Gastrocnemius medialis (tissue), 4 donors: ENCODE measurements around the gene STX8. TPM values are rescaled to one million over a fixed set of nuclear protein-coding genes. Genes with fewer than 3 reads are reported as not detected.
A peak's percentile ranks its signal among the peaks of the same experiment; 100 is the strongest.

ENCODE experiments used
- ATAC-seq, 2 donors: fragments of 150-250 bp; one replicate each; pipeline ENCODE4 v1.9.1; 2016
- DNase-seq, 2 donors: peaks; one replicate each; pipeline ENCODE4 v3.0.0-alpha.2; 2019
- H3K27ac ChIP-seq, 4 donors: fragments of 200-600 bp; sonication (generic); 1 replicate in 1 of 4; 2 replicates in 3 of 4; pipeline ENCODE4 v1.5.1; 2016 to 2018; ENCODE audit warnings: mild to moderate bottlenecking in 2 of 4, moderate library complexity in 1 of 4
- H3K27me3 ChIP-seq, 3 donors: fragments of 200-600 bp; sonication (generic) in 2 of 3; 1 replicate in 1 of 3; 2 replicates in 2 of 3; pipeline versions ENCODE4 v1.5.1 to v1.6.0; 2016 to 2019; ENCODE audit warnings: mild to moderate bottlenecking in 1 of 3, moderate library complexity in 1 of 3
- H3K36me3 ChIP-seq, 2 donors: fragments of 200-600 bp; sonication (generic) in 1 of 2; one replicate each; pipeline ENCODE4 v1.5.1; 2017 to 2018
- H3K4me1 ChIP-seq, 2 donors: fragments of 200-600 bp; sonication (generic) in 1 of 2; one replicate each; pipeline ENCODE4 v1.5.1; 2016 to 2017; ENCODE audit warnings: mild to moderate bottlenecking in 2 of 2
- H3K4me3 ChIP-seq, 4 donors: fragments of 200-600 bp; sonication (generic) in 3 of 4; 1 replicate in 1 of 4; 2 replicates in 3 of 4; pipeline ENCODE4 v1.5.1; 2016 to 2019; ENCODE audit warnings: mild to moderate bottlenecking in 2 of 4
- H3K9me3 ChIP-seq, 3 donors: fragments of 200-600 bp; sonication (generic) in 2 of 3; 1 replicate in 1 of 3; 2 replicates in 2 of 3; pipeline ENCODE4 v1.5.1; 2016 to 2019
- POLR2A ChIP-seq, 2 donors: fragments of 450-650 bp; IDR thresholded peaks; one replicate each; pipeline ENCODE4 v1.6.1; 2017; ENCODE audit warnings: antibody characterized with exemption in 2 of 2, mild to moderate bottlenecking in 2 of 2, moderate library complexity in 2 of 2
- in situ Hi-C, 4 donors: fragments of 200-750 bp; cut with MboI; loops; one replicate each; pipeline versions ENCODE4 v1.15.0 to v1.8.0; 2017; ENCODE audit warnings: low sequenced_read_pairs in 4 of 4
- intact Hi-C: fragments of 100-400 bp; cut with DNase I; formaldehyde crosslinking; loops from one replicate; pipeline ENCODE4 v1.15.1; 2023; ENCODE audit warnings: low total_unique reads
- total RNA-seq, 4 donors: library from RNA; depleted of rRNA; stranded (reverse); fragments of >200 nt; gene quantifications; one replicate each; pipeline versions ENCODE4 v1.1.0 to v1.2.3, GENCODE V29; 2016
- TF ChIP-seq, protein P1 (sequence below), 5 experiments: fragments of 450-650 bp in 3 of 5; fragments of 200-600 bp in 2 of 5; sonication (generic) in 2 of 5; IDR thresholded peaks in 4 of 5; conservative IDR thresholded peaks in 1 of 5; 1 replicate in 4 of 5; 2 replicates in 1 of 5; pipeline ENCODE4 v1.5.1; 2016 to 2019; ENCODE audit warnings: antibody characterized with exemption in 5 of 5, mild to moderate bottlenecking in 3 of 5, moderate library complexity in 3 of 5

The STX8 gene
- total RNA-seq, 4 donors from 2014 or later, result 39.1 to 67.7 (median 58.2) TPM

DNA sequence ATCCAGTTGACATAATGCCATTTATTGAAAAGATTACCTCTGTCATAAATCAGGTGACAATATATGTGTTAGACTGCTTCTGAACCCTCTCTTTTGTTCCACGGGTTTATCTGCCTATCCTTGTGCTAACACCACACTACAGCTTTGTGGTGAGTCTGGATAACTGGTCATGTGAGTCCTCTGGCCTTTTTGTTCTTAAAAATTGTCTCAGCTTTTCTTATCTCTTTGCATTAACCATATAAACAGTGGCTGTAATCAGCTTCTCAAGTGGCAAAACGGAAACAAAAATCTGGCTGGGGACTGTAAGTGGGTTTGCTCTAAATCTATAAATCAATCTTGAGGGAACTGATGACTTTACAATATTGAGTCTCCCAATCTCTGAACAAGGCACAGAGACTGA is 44.6 kb downstream of the STX8 start:
- DNase-seq, result no peak
- ATAC-seq, result no peak
- intact Hi-C loops (no loop called here), in situ Hi-C loops (loop anchor here in 3 of 4 donors (10.0 to 25.0 kb wide), 3 partner anchors 64 to 544 kb away; no protein-coding TSS in a partner anchor)
- no peaks in the 10 kb centered on the region for H3K4me1 ChIP-seq
- TF ChIP-seq, protein P1, sequence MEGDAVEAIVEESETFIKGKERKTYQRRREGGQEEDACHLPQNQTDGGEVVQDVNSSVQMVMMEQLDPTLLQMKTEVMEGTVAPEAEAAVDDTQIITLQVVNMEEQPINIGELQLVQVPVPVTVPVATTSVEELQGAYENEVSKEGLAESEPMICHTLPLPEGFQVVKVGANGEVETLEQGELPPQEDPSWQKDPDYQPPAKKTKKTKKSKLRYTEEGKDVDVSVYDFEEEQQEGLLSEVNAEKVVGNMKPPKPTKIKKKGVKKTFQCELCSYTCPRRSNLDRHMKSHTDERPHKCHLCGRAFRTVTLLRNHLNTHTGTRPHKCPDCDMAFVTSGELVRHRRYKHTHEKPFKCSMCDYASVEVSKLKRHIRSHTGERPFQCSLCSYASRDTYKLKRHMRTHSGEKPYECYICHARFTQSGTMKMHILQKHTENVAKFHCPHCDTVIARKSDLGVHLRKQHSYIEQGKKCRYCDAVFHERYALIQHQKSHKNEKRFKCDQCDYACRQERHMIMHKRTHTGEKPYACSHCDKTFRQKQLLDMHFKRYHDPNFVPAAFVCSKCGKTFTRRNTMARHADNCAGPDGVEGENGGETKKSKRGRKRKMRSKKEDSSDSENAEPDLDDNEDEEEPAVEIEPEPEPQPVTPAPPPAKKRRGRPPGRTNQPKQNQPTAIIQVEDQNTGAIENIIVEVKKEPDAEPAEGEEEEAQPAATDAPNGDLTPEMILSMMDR (IDR thresholded peaks at IDR 0.05 in 4 of 5, conservative IDR thresholded peaks at IDR 0.05 in 1 of 5), result no peak
- no peak for TF ChIP-seq POLR2A (IDR thresholded peaks at IDR 0.05)
- no peak overlapping the region for H3K27ac ChIP-seq
- no peaks in the 10 kb centered on the region for H3K36me3 ChIP-seq
- no peaks in the 10 kb centered on the region for H3K27me3 ChIP-seq
- H3K9me3 ChIP-seq, result no peaks in the 10 kb centered on the region
- no peak overlapping the region for H3K4me3 ChIP-seq

DNA sequence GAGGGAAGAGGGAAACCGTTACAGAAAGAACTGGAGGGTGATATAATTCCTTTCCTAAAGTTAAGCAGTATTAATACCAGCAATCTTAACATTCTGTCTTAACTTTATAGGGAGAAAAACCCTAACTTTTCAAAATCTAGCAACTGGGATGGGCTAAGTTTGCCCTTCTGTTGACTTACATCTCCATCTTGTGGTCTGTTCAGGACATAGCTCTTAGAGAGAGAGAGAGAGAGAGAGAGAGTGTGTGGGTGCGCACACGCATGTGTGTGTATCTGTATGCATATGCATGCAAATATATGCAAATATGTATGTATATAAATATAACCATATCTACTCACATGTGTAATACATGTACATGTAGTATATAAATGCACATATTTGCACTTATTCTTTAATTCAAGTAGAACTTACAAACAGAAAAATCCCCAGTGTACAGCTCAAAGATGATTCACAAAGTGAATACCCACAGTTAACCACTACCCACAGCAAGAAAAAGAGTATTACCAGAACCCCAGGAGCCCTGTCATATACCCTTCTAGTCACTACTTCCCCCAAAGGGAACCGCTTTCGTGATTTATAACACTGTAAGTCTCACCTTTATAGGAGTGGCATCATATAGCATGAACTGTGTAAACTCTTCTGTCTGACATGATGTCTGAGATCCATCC is 46.5 kb downstream of the STX8 start:
- in situ Hi-C loops (loop anchor here in 2 of 4 donors (25.0 kb wide), 1 partner anchor 542 kb away; no protein-coding TSS in a partner anchor), intact Hi-C loops (loop anchor here (10.0 kb wide), 2 partner anchors 94 to 234 kb away; no protein-coding TSS in a partner anchor)
- no peak overlapping the region for H3K27ac ChIP-seq
- H3K9me3 ChIP-seq, result no peaks in the 10 kb centered on the region
- no peak for DNase-seq
- no peaks in the 10 kb centered on the region for H3K27me3 ChIP-seq
- no peak for TF ChIP-seq POLR2A (IDR thresholded peaks at IDR 0.05)
- TF ChIP-seq, protein P1 (IDR thresholded peaks at IDR 0.05 in 4 of 5, conservative IDR thresholded peaks at IDR 0.05 in 1 of 5), result peak in 3 of 5 experiments; percentile 16 to 31 (median 24)
- H3K4me1 ChIP-seq, result no peaks in the 10 kb centered on the region
- ATAC-seq, result no peak
- H3K4me3 ChIP-seq, result no peak overlapping the region
- H3K36me3 ChIP-seq, result no peaks in the 10 kb centered on the region

DNA sequence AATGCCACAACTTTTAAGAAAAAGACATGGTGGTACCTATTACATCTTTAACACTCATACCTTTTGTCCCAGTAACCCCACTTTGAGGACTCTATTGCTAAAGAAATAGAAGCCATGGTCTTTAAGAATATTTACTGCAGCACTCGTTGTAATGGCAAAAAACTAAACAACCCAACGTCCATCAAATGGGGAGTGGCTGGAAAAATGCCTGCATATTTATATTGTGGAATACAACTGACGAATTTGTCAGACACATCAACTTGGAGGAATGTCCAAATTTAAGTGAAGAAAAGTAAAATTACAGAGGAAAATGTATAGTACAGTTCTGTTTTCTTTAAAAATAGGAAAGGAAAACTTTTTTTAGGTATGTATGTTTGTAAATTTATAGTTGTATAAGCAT is 47.8 kb downstream of the STX8 start:
- no peak for DNase-seq
- Histone ChIP-seq H3K4me3 (no peak overlapping the region), H3K27me3 (no peaks in the 10 kb centered on the region), H3K27ac (no peak overlapping the region), H3K4me1 (no peaks in the 10 kb centered on the region), H3K36me3 (no peaks in the 10 kb centered on the region), H3K9me3 (no peaks in the 10 kb centered on the region)
- TF ChIP-seq, protein P1 (IDR thresholded peaks at IDR 0.05 in 4 of 5, conservative IDR thresholded peaks at IDR 0.05 in 1 of 5), result no peak
- TF ChIP-seq POLR2A (IDR thresholded peaks at IDR 0.05), result no peak
- in situ Hi-C loops (loop anchor here in 2 of 4 donors (25.0 kb wide), 1 partner anchor 540 kb away; no protein-coding TSS in a partner anchor), intact Hi-C loops (loop anchor here (10.0 kb wide), 2 partner anchors 93 to 233 kb away; no protein-coding TSS in a partner anchor)
- no peak for ATAC-seq

DNA sequence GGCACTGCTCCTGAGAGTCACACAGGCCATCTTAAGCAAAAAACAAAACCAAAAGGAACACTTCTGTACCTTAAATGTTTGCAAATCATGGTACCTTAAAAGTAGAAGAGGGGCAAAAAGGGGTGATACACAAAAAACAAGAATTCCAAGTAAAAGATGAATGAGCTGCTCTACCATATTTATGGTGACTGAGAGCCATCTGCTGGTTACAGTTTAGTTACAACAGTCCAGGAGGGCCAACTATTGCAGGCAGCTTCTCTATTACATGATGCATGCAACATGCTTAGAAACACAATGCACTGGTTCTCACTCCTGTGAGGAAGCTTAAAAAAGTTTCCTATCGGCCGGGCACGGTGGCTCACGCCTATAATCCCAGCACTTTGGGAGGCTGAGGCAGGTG is 53.5 kb downstream of the STX8 start:
- intact Hi-C loops, result loop anchor here (2.0 to 10.0 kb wide), 3 partner anchors 87 to 531 kb away; no protein-coding TSS in a partner anchor
- DNase-seq, result peak in 1 of 2 donors; percentile 15

More for the DNA sequence above, 53.5 kb downstream of the STX8 start:
- H3K36me3 ChIP-seq, result no peaks in the 10 kb centered on the region
- H3K4me3 ChIP-seq, result no peak overlapping the region
- in situ Hi-C loops, result loop anchor here in 1 of 4 donors (25.0 kb wide), 1 partner anchor 410 kb away; no protein-coding TSS in a partner anchor
- no peak overlapping the region for H3K27ac ChIP-seq
- TF ChIP-seq POLR2A (IDR thresholded peaks at IDR 0.05), result no peak
- TF ChIP-seq, protein P1 (IDR thresholded peaks at IDR 0.05 in 4 of 5, conservative IDR thresholded peaks at IDR 0.05 in 1 of 5), result peak; percentile 28 to 50 (median 36)
- peak in 1 of 2 donors; percentile 62 for ATAC-seq
- H3K4me1 ChIP-seq, result peaks cover 0 to 16% of the 10 kb centered on the region in 2 donors
- no peaks in the 10 kb centered on the region for H3K27me3 ChIP-seq
- no peaks in the 10 kb centered on the region for H3K9me3 ChIP-seq
